ENCODE measurements around the gene CDC5L. TPM values are rescaled to one million over a fixed set of nuclear protein-coding genes. Genes with fewer than 3 reads are reported as not detected.
"Not testable (repeated sequence)": the region's sequence is repeated elsewhere in the genome, so short reads cannot be mapped to it uniquely, and the experiment has no call there.

Gene CDC5L
- total RNA-seq, 1 donor = 22.8 TPM

- Histone ChIP-seq H3K27ac (ENCODE audit: low read depth, low read length) (no peak overlapping the region), H2AFZ (ENCODE audit: low read length) (no peak overlapping the region), H3K79me2 (ENCODE audit: insufficient read depth, low read length) (no peaks in the 10 kb centered on the region), H3K4me3 (ENCODE audit: insufficient read depth, low read length) (no peak overlapping the region), H4K20me1 (ENCODE audit: insufficient read depth, low read length) (no peaks in the 10 kb centered on the region), H3K9me3 (ENCODE audit: low read depth, low read length) (no peaks in the 10 kb centered on the region), H3K4me2 (ENCODE audit: insufficient read depth, low read length) (no peak overlapping the region), H3K4me1 (ENCODE audit: insufficient read depth, low read length) (no peaks in the 10 kb centered on the region), H3K36me3 (ENCODE audit: insufficient read depth, low read length) (no peaks in the 10 kb centered on the region), H3K27me3 (ENCODE audit: insufficient read depth, low read length) (peaks cover 2% of the 10 kb centered on the region)
- TF ChIP-seq CTCF (IDR thresholded peaks at IDR 0.05; ENCODE audit: extremely low read depth, low read depth, low read length) = no peak
- no peak for DNase-seq (ENCODE audit: insufficient read length, low spot score, missing footprints)
Observed at GRCh38 chr6:44349904-44350649, 37.4 kb upstream of the CDC5L start.

- not testable (repeated sequence) for H3K27ac ChIP-seq (ENCODE audit: low read depth, low read length); H4K20me1 ChIP-seq (ENCODE audit: insufficient read depth, low read length); H3K4me2 ChIP-seq (ENCODE audit: insufficient read depth, low read length); H3K4me3 ChIP-seq (ENCODE audit: insufficient read depth, low read length); H3K4me1 ChIP-seq (ENCODE audit: insufficient read depth, low read length); H2AFZ ChIP-seq (ENCODE audit: low read length); H3K79me2 ChIP-seq (ENCODE audit: insufficient read depth, low read length); H3K9me3 ChIP-seq (ENCODE audit: low read depth, low read length); H3K36me3 ChIP-seq (ENCODE audit: insufficient read depth, low read length); H3K27me3 ChIP-seq (ENCODE audit: insufficient read depth, low read length); DNase-seq (ENCODE audit: insufficient read length, low spot score, missing footprints)
Observed at GRCh38 chr6:44350650-44350994, 36.9 kb upstream of the CDC5L start.

- no peak overlapping the region for H2AFZ ChIP-seq (ENCODE audit: low read length)
- no peak overlapping the region for H3K4me3 ChIP-seq (ENCODE audit: insufficient read depth, low read length)
- H3K36me3 ChIP-seq (ENCODE audit: insufficient read depth, low read length) = no peaks in the 10 kb centered on the region
- no peak for TF ChIP-seq CTCF (IDR thresholded peaks at IDR 0.05; ENCODE audit: extremely low read depth, low read depth, low read length)
- H3K27me3 ChIP-seq (ENCODE audit: insufficient read depth, low read length) = peaks cover 11% of the 10 kb centered on the region
- no peak overlapping the region for H3K27ac ChIP-seq (ENCODE audit: low read depth, low read length)
- no peaks in the 10 kb centered on the region for H4K20me1 ChIP-seq (ENCODE audit: insufficient read depth, low read length)
- no peaks in the 10 kb centered on the region for H3K79me2 ChIP-seq (ENCODE audit: insufficient read depth, low read length)
- H3K4me1 ChIP-seq (ENCODE audit: insufficient read depth, low read length) = no peaks in the 10 kb centered on the region
- no peaks in the 10 kb centered on the region for H3K9me3 ChIP-seq (ENCODE audit: low read depth, low read length)
- no peak overlapping the region for H3K4me2 ChIP-seq (ENCODE audit: insufficient read depth, low read length)
- no peak for DNase-seq (ENCODE audit: insufficient read length, low spot score, missing footprints)
Observed at GRCh38 chr6:44352259-44352658, 35.2 kb upstream of the CDC5L start.

- Histone ChIP-seq H3K79me2 (ENCODE audit: insufficient read depth, low read length) (no peaks in the 10 kb centered on the region), H4K20me1 (ENCODE audit: insufficient read depth, low read length) (no peaks in the 10 kb centered on the region), H3K27me3 (ENCODE audit: insufficient read depth, low read length) (peaks cover 18% of the 10 kb centered on the region), H3K4me1 (ENCODE audit: insufficient read depth, low read length) (no peaks in the 10 kb centered on the region), H3K36me3 (ENCODE audit: insufficient read depth, low read length) (no peaks in the 10 kb centered on the region), H3K27ac (ENCODE audit: low read depth, low read length) (no peak overlapping the region), H3K4me3 (ENCODE audit: insufficient read depth, low read length) (no peak overlapping the region), H2AFZ (ENCODE audit: low read length) (no peak overlapping the region), H3K4me2 (ENCODE audit: insufficient read depth, low read length) (no peak overlapping the region), H3K9me3 (ENCODE audit: low read depth, low read length) (no peaks in the 10 kb centered on the region)
- no peak for TF ChIP-seq CTCF (IDR thresholded peaks at IDR 0.05; ENCODE audit: extremely low read depth, low read depth, low read length)
- DNase-seq (ENCODE audit: insufficient read length, low spot score, missing footprints) = no peak
Observed at GRCh38 chr6:44353336-44353735, 34.2 kb upstream of the CDC5L start.
